SK-N-MC (cell line): ENCODE results near the gene GATAD2A.
"Not testable (repeated sequence)": the region's sequence is repeated elsewhere in the genome, so short reads cannot be mapped to it uniquely, and the experiment has no call there.

ENCODE experiments used
- DNase-seq: peaks from one replicate; pipeline ENCODE4 v3.0.0-alpha.2; 2011; ENCODE audit warnings: low read depth, low spot score
- H3K27ac ChIP-seq: fragments of 200-600 bp; sonication (generic); 2 replicates; pipeline ENCODE4 v1.5.1; 2016; ENCODE audit warnings: mixed run types
- H3K36me3 ChIP-seq: fragments of 200-600 bp; sonication (generic); 2 replicates; pipeline ENCODE4 v1.6.1; 2017; ENCODE audit warnings: antibody characterized with exemption, low read length, mixed read lengths; ENCODE audit not compliant: insufficient read depth
- H3K4me3 ChIP-seq: fragments of 200-600 bp; sonication (generic); 2 replicates; pipeline ENCODE4 v1.5.1; 2016
- H3K9ac ChIP-seq: fragments of 200-600 bp; sonication (generic); 2 replicates; pipeline ENCODE4 v1.8.0; 2017; ENCODE audit warnings: mixed run types, mixed read lengths; ENCODE audit not compliant: insufficient read length
- H3K9me3 ChIP-seq: fragments of 200-600 bp; sonication (generic); 2 replicates; pipeline ENCODE4 v1.6.1; 2017; ENCODE audit warnings: low read depth, mild to moderate bottlenecking, antibody characterized with exemption, low read length, moderate library complexity, mixed read lengths
- EZH2 ChIP-seq: fragments of 200-600 bp; sonication (generic); IDR thresholded peaks from one replicate; pipeline ENCODE4 v1.6.1; 2017; ENCODE audit warnings: antibody characterized with exemption
- FOXP2 ChIP-seq: optimal IDR thresholded peaks from 2 replicates; pipeline ENCODE3; 2011; ENCODE audit warnings: mild to moderate bottlenecking, moderate library complexity; ENCODE audit not compliant: insufficient read depth; ENCODE audit errors: extremely low read length, control extremely low read depth
- POLR2AphosphoS5 ChIP-seq: IDR thresholded peaks from 2 replicates; pipeline ENCODE4 v1.6.1; 2012; ENCODE audit warnings: mild to moderate bottlenecking, low read depth, low read length, borderline replicate concordance

GATAD2A gene

DNA sequence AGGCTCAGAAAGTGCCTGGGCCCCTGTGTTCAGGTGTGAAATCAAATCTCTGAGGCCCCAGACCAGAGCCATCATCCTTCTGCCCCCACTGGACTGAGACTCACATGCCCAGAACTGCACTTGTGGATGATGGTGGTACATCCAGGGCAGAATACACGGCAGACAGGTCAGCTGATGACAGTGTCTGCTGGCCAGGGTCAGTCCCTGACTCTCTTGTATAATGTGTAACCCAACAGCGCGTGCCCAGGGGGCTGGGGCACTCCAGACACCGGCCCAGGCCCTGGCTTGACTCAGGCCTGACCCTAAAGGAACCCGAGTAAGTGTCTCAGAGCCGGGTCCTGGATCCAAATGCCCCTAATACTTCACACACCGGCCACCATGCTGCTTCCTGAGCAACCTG, 37.4 kb upstream of the GATAD2A start:
- Histone ChIP-seq H3K4me3 (no peak overlapping the region), H3K27ac (no peak overlapping the region), H3K36me3 (no peaks in the 10 kb centered on the region), H3K9me3 (no peaks in the 10 kb centered on the region), H3K9ac (no peak overlapping the region)
- no peak for TF ChIP-seq EZH2
- no peak for TF ChIP-seq FOXP2
- TF ChIP-seq POLR2AphosphoS5: no peak
- DNase-seq: no peak

DNA sequence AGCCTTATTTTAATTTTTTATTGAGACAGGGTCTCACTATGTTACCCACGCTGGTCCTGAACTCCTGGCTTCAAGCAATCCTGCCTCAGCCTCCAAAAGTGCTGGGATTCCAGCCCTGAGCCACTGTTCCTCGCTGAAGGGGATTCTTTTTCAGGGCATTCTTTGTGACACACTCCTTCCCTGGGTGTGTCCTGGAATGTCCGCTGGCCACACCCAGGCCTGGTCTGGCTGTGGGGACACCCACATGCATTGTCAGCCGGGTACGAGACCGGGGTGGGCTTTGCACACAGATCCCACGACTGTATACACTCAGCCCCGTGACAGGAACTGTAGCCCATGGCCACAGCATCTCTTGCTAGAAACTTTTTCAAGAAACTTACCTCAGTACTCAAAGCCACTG, 34.4 kb upstream of the GATAD2A start:
- DNase-seq: no peak
- no peak overlapping the region for H3K27ac ChIP-seq
- no peak for TF ChIP-seq FOXP2
- TF ChIP-seq EZH2: no peak
- no peak for TF ChIP-seq POLR2AphosphoS5

DNA sequence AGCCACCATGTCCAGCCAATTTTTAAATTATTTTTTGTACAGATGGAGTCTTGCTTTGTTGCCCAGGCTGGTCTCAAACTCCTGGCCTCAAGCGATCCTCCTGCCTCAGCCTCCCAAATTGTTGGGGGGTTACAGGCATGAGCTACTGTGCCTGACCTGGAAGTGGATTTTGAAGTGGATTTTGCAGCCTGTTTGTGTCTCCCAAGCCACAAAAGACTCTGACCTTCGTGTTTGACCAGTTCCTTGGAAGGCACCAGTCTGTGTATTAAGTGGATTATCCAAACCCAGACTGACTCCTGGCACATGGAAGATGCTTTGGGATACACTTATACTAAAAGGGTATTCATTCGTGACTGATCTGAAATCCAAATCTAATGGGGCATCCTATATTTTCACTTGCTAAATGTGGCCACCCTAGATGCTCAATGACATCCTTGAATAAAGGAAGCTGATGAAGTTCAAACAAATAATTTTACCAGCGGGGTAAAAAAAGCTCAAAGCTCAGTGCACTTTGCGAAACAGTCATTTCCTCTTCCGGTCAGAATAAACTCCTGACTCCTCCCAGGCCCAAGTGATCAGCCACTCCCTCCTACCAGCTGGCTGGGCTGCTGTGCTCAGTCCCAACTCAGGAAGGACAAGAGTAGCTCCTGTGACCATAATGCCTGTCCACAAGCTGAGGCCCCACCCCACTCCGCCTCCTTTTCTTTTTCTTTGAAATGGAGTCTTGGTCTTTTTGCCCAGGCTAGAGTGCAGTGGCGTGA, 32.6 kb upstream of the GATAD2A start:
- Histone ChIP-seq H3K36me3 (no peaks in the 10 kb centered on the region), H3K4me3 (no peak overlapping the region), H3K27ac (no peak overlapping the region), H3K9me3 (no peaks in the 10 kb centered on the region), H3K9ac (no peak overlapping the region)
- TF ChIP-seq EZH2 (no peak), POLR2AphosphoS5 (no peak), FOXP2 (no peak)
- DNase-seq: no peak

More for the DNA sequence above, 34.4 kb upstream of the GATAD2A start:
- Histone ChIP-seq H3K9me3 (no peaks in the 10 kb centered on the region), H3K36me3 (no peaks in the 10 kb centered on the region), H3K9ac (no peak overlapping the region), H3K4me3 (no peak overlapping the region)

DNA sequence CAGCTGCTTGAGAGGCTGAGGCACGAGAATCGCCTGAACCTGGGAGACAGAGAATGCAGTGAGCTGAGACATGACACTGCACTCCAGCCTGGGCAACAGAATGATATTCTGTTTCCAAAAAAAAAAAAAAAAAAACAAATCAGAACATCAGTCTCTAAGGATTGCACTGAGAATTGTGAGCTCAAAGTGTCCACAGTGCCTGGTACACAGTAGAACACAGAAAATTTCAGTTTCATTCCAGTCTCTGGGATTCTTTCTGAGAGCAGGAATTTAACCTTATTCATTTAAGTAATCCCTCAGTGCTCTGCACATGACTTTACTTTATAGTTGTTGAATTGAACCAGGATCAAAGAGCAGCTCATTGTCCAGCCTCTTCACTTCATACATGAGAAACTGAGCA, 25.9 kb upstream of the GATAD2A start:
- no peak overlapping the region for H3K27ac ChIP-seq
- no peaks in the 10 kb centered on the region for H3K9me3 ChIP-seq
- DNase-seq: no peak
- H3K9ac ChIP-seq: no peak overlapping the region
- no peak overlapping the region for H3K4me3 ChIP-seq
- no peak for TF ChIP-seq POLR2AphosphoS5
- H3K36me3 ChIP-seq: no peaks in the 10 kb centered on the region

DNA sequence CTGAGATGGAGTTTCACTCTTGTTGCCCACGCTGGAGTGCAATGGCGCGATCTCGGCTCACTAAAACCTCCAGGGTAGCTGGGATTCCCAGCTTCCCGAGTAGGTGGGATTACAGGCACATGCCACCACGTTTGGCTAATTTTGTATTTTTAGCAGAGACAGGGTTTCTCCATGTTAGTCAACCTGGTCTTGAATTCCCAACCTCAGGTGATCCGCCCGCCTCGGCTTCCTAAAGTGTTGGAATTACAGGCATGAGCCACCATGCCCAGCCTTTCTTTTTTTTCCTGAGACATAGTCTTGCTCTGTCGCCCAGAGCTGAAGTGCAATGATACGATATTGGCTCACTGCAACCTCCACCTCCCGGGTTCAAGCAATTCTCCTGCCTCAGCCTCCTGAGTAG, 25.2 kb upstream of the GATAD2A start:
- not testable (repeated sequence) for DNase-seq, H3K9me3 ChIP-seq, H3K9ac ChIP-seq, H3K27ac ChIP-seq, H3K36me3 ChIP-seq, H3K4me3 ChIP-seq

DNA sequence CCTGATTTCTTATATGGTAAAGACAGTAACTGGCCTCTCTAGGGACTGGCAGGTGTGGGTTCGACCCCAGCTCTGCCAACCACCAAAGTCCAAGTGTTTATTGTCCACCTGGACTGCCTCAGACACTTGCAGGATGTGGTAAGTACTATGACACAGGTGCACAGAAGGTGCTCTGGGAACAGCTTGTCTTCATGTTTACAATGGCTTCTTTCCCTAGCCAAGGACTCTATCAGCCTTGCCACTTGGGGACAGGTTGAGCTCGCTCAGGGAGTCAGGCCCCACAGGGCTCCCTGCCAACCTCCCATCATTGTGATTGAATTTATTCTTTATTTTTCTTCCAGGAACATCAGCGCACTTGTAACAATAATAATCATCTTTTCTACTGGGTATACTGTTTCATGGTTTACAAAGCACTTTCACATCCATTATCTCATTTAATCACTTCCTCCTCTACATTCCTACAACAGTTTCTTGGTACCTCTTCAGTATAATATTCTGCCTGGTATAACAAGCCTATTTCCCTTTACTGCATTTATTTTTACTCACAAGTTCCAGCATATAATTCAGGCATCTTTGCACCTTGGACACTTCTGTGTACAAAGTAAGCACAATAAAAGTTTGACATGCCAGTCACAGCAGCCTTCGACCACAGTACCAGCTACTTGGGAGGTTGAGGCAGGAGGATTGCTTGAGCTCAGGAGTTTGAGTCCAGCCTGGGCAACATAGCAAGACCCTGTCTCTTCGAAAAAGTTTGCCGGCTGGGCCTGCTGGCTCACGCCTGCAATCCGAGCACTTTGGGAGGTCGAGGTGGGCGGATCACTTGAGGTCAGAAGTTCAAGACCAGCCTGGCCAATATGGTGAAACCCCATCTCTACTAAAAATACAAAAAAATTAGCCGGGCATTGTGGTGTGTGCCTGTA, 24.2 kb upstream of the GATAD2A start:
- no peak for DNase-seq
- TF ChIP-seq FOXP2: no peak
- TF ChIP-seq POLR2AphosphoS5: no peak
- no peak for TF ChIP-seq EZH2

DNA sequence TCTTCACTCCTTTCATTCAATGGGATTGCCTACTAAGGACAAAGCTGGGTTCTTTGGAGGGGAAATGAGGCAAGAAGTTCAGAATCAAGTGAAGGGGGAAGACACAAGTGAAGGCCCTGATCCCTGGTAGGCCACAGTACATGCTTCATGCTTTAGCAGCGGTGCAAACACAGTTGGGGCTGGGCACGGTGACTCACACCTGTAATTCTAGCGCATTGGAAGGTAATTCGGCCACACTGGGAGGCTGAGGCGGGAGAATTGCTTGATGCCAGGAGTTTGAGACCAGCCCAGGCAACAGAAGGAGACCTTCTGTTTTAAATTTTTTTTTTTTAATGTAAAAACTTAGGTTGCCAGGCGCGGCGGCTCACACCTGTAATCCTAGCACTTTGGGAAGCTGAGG, 23.4 kb upstream of the GATAD2A start:
- no peak overlapping the region for H3K9ac ChIP-seq
- no peak overlapping the region for H3K27ac ChIP-seq
- H3K9me3 ChIP-seq: no peaks in the 10 kb centered on the region
- DNase-seq: no peak
- TF ChIP-seq EZH2 (no peak), FOXP2 (no peak), POLR2AphosphoS5 (no peak)
- H3K36me3 ChIP-seq: no peaks in the 10 kb centered on the region
- H3K4me3 ChIP-seq: no peak overlapping the region

More for the DNA sequence above, 24.2 kb upstream of the GATAD2A start:
- H3K9me3 ChIP-seq: no peaks in the 10 kb centered on the region
- H3K36me3 ChIP-seq: no peaks in the 10 kb centered on the region
- H3K9ac ChIP-seq: no peak overlapping the region
- H3K4me3 ChIP-seq: no peak overlapping the region
- H3K27ac ChIP-seq: no peak overlapping the region

DNA sequence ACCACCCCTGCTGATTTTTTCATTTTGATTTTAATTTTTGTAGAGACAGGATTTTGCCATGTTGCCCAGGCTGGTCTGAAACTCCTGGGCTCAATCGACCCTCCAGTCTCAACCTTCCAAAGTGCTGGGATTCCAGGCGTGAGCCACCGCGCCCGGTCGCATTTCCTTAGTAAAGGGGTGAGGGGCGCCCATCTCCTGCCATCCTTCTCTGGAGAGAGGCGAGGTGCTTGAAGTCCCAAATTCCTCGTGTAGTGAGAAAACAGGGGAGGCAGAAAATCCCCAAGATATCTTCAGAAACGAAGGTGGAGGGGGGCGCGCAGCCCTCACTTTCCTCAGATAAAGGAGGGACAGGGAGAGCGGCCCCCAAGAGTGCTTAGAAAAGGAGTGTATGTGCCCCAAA, 21.0 kb upstream of the GATAD2A start:
- no peak for TF ChIP-seq EZH2
- TF ChIP-seq POLR2AphosphoS5: no peak
- TF ChIP-seq FOXP2: no peak
- Histone ChIP-seq H3K9me3 (no peaks in the 10 kb centered on the region), H3K4me3 (no peak overlapping the region; the same call in 1 of the 2 replicates), H3K9ac (no peak overlapping the region), H3K27ac (no peak overlapping the region), H3K36me3 (no peaks in the 10 kb centered on the region)
- no peak for DNase-seq
